HuH-7.5 (cell line): ENCODE results near the gene C1orf232.

ENCODE experiments used
- DNase-seq: peaks from one replicate; pipeline ENCODE4 v3.0.0; 2011; ENCODE audit warnings: low spot score

Gene C1orf232

DNA sequence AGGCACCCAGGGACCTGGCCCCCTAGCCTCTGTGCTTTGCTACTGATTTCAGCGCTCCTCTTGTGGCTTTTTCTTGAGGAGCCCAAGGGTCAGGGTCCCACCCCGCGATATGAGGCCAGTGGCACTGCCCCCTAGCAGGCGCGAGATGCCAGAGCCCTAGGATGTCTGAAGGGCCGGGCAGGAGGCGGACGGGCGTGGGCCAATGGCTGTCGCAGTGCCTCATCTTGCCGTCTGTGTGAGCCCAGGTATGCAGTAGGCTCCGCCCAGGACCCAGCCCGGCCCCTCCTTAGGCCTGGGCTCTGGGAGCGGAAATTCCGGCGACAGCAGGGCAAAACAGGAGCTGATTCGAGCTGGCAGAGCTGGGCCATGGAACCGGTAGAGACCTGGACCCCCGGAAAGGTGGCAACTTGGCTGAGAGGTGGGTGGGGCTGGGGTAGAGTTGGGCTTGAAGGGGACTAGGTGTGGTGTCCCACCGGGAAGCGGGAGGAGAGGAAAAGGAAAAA lies 8.5 kb upstream of the C1orf232 start, which contains the start of gene CNKSR1:
Gene CNKSR1, plus strand, starts transcription at position 310 of the 503 bp plus-strand sequence. Its CDS starts 57 bp downstream, at position 367.
- DNase-seq, result no peak

DNA sequence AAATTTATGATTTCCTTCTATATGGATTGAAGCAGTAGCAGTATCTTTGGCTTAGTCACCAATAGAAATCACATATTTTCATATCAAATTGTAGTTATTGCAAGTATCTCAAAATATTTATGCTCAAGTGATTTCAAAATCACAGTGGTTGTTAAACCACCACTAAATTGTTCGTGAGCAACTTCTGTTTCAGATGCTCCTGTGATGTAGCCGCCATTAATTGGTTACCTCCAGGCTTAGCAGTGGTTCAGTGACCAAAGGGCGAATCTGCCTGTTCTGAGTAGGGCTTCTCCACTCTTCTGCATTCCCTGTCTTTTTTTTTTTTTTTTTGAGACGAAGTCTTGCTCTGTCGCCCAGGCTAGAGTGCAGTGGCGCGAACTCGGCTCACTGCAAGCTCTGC lies 6.6 kb upstream of the C1orf232 start:
- DNase-seq, result no peak

DNA sequence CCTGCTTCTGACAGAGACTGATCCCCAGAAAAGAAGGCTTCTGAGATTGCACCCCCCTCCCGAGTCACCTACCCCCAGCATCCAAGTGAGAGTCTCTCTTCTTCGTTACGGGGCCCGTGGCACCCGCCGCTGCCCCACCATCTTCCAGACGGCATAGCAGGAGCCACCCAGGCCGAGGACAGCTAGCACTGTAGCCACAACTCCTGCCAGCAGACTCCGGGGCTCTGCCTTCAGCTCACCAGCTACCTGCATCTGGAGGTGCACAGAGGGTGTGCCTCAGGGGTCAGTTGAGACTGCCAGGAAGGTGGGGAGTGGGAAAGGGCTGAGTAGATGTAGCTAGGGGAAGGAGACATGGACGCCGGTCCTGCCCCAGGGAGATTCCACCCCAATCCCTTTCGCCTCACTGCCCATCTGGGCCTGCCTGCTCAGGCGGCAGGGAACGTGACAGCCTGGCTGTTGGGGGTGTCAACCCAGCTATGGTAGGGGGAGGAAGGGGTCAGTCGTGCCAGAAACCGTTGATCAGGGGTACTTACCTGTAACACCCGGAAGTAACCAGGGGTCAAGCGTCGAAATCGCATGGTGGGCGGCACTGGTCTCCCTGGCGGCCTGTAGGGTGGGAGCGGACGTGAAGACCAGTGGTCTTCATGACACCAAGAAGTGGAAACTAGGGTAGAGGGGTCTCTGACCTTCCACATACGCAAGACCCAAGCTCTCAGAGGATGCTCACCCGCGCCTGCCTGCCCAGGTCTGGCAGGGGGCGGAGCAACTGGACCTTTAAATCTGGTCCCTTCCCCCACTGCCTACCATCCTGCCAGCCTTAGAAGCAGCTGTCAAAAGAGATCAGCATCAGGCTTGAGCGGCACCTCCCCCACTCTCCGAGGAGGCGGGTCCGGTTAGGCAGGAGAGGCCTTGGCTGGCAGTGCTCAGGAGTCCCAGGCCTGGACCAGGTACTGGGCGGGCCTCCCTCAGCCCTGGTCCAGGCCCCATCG lies 2.6 kb upstream of the C1orf232 start, which contains the start of gene ZNF593OS:
Gene ZNF593OS, minus strand, starts transcription at position 749 of the 989 bp plus-strand sequence. Its CDS starts 171 bp downstream, at position 578.
- no peak for DNase-seq

DNA sequence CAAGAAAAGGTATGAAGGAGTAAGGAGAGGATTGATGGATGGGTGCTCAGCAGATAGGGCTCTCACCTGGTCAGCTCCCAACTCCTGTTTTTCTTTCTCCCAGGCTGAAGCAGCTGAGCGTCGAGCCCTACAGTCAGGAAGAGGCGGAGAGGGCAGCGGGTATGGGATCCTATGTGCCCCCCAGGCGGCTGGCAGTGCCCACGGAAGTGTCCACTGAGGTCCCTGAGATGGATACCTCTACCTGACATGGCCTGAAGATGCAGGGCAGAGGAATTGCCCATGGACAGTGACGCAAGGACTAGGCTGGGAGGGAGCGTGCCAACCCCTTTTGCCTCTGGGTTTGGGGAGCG lies 1.7 kb upstream of the C1orf232 start:
- DNase-seq, result no peak

DNA sequence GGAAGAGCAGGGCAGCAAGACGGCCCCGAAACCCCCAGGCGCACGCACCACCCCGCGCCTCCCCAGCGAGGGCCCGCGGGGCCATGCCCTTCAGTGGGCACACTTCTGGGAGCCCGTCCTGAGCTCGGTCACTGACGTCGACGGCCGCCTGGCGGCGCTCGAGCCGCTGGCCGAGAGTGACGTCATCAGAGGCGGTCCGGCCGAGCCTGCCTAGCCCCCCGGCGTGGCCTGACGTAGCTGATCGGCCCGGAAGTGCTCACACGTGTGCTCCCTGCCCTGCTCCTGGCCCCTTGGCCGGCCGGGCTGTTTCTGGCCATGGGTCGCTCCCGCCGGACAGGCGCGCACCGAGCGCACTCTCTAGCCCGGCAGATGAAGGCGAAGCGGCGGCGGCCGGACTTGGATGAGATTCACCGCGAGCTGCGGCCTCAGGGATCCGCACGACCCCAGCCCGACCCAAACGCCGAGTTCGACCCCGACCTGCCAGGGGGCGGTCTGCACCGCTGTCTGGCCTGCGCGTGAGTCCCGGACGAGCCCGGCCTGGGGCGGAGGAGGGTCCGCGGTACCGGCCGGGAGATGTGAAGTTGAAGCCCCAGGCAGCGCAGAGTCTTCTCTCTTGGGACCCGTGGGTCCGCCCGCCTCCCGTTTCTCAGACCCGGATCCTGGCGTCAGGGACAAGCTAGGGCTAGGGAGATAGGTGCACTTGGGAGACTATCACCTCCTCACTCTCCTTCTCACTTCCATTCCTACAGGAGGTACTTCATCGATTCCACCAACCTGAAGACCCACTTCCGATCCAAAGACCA lies 1.1 kb upstream of the C1orf232 start, which contains the start of gene ZNF593:
Gene ZNF593, plus strand, starts transcription at position 240 of the 803 bp plus-strand sequence. Its CDS starts 76 bp downstream, at position 316.
- peak; percentile 98 for DNase-seq

DNA sequence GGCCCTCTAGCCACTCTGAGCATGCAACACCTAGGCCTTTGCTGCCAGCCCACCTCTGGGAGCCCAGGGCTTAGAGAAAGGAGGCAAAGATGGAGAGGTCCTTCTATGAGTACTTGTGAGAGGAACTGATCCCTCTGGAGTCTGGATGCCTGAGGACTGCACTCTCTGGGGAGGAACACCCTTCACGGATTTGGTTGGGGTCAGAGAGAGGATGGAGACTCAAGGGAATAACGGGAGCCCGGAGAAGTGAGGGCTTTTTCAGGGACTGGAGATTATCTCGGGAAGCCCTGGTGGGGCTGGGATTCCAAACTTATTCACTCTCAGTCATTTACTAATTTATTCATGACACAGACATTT lies 413 bp upstream of the C1orf232 start:
- no peak for DNase-seq

DNA sequence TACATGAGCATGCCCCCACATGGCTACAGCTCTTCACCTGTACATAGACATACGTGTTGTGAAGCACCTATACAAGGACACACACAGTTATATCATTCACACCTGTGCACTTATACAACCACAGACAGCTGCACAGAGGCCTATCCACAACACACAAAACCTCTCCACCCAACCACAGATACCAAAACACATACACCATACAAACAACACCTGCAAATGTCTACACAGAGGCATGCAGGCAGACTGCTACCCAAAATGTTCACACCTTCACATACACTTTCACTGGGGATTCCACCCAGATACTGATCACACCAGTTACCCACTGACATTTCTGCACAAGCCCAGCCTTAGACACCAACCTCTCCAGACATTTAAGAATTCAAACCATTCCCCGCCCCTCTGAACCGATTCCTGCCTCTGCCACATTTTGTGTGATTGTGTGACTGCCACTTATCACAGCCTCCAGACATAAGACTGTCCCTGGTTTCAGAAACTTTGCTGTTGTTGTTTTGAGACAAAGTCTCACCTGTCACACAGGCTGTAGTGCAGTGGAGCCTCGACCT lies 2.0 kb downstream of the C1orf232 start:
- DNase-seq, result no peak

DNA sequence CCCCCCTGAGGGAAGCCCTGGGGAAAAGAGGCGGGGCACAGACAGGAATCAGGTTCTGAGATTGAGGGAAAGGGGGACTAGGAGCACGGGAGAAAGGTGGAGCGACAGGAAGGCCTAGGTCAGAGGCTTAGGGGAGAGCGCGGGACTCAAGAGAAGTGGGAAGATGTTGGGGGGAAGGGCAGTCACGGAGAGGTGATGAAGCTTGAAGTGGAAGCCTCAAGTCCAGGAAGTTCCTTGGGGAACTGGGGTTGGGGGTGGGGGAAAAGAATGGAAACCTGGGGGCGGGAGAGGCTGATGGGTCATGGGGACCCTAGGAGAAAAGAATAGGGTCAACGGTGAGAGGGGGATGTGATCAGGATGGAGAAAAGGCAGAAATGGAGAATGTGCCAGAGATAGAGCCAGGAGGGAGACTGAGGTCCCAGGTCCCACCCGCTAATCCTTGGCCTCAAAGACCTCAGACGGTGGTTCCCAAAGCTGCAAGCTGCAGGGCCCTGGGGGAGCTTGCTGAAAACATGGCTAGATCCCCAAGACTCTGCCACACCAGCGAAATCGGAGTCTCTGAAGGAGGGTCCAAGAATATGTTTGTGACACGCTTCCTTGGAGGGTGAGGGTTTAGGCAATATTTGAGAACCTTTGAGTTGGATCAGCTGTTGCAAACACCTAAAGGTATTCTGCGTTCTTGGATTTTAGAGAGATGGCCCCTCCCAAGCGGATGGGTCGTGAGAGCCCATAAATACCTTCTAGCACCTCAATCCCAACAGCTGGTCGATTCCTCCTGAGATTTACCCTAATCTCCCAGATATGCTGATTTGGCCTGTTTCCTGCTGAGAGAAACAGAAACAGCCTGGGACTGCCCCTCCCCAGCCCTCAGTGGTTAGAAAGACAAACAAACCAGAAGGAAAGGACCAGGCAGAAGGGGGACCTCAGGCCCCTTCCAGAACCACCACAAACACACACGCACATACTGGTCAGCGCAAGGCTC lies 3.6 kb downstream of the C1orf232 start:
- no peak for DNase-seq

DNA sequence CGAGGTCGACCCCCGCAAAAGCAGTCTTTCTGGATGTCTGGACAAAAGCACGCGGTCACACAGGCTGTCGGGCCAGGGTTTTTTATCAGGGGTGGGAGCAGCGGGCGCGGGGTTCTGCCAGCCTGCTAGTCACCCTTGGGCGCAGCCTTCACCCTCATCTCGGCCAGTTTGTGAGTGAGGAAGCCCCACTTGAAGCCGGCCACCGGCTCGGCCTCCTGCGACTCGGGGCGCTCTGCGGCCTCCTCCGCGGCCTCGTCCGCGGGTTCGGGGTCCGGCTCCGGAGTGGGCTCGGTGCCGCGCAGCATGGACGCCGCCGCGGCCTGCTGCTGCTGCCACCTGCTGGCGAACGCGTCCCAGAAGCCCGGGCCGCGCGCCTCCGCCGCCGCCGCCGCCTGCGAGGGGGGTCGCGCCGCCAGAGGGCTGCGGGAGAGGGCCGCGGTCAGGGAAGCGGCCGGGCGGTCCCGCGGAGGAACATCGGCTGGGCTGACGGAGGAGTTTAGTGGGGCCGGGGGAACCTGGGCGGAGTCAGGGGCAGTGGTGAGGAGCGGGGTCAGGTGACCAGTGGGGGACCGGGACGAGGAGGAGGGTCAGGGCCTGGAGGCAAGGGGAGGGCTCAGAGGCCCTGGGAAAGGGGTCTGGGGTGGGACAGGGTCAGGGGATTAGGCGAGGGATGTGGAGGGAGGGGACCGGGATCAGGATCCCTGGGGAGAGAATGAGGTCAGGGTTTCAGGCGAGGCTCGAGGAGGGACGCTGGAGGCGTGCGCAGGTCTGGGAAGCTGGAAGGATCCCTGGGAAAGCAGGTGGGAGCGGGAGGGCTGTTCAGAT lies 4.5 kb downstream of the C1orf232 start:
- peak; percentile 75 for DNase-seq

DNA sequence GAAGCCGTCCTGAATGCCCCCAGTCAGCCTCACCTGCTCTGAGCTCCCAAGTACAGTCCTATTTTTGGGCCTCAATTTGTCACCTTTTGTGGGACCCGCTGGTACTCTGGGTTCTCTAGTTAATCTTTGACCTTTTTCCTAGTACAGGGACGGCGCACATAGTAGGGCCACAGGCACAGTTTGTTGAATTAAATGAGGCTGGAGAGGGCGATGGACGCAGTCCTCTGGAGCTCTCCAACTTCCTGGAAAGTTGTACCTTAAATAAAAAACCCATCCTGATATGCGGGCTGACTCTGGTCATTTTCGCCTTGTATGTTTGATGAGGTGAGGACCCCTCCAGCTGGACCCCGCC lies 5.1 kb downstream of the C1orf232 start:
- DNase-seq, result no peak

DNA sequence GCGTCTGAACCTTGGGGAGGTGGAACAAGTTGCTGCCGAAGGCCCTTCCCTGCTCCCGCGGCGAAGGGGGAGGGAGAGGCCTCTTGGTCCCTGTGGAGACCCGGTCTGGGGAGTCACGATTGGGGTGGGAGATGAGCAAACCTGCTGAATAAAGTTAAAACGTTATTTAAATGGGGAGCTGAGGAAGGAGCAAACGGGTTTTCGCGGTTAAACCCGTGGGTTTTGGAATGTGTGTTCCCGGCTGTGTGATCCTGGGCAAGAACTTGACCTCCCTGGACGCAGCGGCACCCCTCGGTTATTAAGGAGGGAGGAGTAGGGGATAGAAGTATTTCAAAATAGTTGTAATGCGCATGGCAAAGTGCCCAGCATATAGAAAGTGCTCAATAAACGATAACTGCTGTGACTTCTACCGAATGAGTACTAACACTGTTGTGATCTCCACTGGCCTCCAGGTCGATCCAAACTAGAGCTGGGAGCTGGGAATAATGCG lies 6.5 kb downstream of the C1orf232 start:
- DNase-seq, result no peak

DNA sequence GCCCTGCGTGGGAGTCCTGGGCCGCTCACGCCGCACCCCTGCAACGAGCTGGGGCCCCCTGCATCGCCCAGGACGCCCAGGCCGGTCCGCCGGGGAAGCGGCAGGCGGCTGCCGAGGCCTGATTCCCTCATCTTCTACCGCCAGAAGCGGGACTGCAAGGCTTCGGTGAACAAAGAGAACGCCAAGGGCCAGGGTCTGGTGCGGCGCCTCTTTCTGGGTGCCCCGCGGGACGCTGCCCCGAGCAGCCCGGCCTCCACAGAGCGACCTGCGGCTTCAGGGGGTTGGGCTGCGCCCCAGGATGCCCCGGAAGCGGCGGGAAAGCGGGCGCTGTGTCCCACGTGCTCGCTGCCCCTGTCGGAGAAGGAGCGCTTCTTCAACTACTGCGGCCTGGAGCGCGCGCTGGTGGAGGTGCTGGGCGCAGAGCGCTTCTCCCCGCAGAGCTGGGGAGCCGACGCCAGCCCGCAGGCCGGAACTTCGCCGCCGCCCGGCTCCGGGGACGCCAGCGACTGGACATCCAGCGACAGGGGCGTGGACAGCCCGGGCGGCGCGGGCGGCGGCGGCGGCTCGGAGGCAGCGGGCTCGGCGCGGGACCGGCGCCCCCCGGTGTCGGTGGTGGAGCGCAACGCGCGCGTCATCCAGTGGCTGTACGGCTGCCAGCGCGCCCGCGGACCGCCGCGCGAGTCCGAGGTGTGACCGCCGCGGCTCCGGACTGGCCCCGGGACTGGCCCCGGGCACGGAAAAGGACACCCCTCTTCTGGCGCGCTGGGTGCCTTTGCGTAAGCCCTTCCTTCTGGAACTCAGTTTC lies 7.1 kb downstream of the C1orf232 start:
- peak; percentile 65 for DNase-seq

DNA sequence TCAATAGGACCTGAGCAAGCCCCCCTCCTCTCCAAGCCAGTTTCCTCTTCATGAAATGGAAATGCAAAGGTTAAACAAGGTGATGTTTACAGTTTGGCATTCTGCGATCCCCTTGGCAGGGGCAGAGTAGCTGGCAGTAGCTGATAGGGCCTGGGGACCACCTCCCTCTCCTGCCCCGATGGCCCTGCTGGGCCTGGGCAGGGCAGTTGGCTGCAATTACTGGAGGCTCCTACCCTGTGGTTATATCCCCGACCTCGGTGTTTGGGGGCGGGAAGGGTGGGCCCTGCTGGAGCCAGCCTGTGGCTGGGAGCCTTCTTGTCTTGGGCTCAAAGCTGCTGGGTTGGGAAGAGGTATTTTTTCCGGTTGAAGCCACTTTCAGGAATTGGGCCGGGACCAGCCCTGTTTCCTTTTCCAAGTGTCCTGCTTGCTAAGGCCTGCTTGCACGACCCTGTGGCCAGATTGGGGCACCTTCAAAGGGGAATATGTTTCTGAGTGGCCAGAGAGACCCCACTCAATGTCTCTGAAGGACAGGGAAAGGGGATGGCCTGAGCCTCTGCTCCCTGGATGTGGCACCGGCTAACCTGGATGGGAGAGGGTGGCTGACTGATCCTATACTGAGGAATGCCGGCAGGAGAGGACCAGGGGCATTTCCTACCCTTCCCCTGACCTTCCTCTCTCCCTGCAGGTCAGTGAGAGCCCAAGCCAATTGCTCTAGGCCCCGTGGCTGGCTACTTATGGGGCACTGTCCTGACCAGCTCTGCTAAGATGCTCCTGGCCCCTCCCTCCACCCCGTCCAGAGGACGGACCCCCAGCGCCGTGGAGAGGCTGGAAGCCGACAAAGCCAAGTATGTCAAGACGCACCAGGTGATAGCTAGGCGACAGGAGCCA lies 8.0 kb downstream of the C1orf232 start:
- DNase-seq, result no peak

DNA sequence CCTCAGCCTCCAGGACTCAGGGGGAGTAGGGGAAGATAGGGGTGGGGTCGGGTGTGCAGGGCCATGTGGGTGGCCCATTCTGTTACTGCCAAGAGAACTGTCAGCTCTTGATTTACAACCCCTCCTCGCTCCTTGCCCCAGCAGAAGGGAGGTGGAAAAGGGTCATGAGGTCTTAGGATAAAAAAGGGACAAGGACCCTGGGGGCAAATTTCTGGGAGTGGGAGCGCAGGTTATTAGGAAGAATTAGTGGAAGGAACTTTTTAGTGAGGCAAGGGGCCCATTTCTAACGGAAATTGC lies 9.1 kb downstream of the C1orf232 start:
- no peak for DNase-seq

DNA sequence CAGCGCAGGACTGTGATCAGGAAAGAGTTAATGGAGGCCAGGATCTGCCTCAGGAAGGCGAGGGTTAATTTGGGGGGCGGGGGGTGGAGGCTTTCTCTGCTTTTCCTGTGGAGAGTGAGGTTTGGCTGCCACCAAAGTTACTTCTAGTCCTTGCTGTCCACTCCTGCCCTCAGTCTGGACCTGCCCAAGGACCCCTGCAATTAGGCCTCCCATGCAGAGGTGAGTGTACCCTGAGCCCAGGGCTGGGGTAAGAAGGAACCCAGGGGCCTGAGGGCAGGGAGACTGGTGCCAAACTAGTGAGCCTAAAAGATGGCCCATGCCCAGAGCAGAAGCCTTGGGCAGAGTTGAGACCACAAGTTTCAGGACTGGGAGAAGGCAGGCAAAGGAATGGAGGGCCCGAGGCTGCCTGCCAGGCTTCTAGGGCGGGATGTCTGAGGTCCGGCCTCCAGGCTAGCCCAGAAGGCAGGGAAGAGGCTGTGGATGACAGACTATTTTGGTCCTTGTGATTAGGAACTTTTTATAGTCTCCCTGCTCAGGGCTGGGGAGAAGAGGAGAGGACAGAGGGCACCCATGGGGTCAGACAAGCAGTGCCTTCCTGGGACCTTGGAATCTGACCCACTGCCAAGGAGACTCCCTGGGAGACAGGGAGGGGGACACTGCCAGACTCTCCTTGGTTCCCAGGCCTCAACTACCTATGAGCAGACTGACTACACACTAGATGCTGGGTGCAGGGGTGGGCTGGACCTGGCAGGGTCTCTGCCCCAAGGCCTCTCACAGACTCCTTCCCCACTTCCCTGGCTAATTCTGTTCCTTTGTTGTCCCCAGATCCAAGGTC lies 9.6 kb downstream of the C1orf232 start, which contains the start of gene FAM110D:
Gene FAM110D, plus strand, starts transcription at position 172 of the 835 bp plus-strand sequence. CDS start 2,213 bp downstream, outside the sequence.
- DNase-seq, result no peak

DNA sequence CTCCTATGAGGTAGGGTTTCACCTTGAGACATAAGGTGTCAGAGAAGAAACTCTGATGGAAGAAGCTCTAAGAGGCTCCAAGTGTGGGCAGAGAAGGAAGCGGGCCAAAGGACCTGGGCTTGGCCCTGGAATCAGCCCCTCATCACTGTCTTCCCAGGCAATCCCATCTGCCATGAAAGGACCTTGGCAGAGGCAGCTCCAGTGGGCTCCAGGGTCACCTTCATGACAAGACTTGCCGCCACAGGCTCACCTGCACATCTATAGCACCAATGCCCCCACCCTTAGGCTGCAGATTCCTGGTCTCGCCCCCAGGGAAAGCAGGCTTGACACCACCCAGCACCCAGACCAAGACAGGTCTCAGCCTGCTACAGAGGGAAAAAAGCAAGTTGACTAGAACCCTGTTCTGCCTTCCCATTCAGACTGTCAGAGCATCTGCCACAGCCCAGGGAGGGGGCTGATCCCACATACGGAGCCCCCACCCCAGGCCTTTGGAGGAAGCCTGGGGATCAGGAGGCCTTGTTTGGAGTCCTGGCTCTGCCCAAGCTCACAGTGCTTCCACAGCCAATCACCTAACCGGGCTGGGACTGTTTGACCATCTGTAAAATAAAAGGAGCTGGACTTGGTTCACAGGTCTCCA lies 10.4 kb downstream of the C1orf232 start:
- DNase-seq, result no peak
